ENCODE data around the gene MUC22.

The MUC22 gene

DNA sequence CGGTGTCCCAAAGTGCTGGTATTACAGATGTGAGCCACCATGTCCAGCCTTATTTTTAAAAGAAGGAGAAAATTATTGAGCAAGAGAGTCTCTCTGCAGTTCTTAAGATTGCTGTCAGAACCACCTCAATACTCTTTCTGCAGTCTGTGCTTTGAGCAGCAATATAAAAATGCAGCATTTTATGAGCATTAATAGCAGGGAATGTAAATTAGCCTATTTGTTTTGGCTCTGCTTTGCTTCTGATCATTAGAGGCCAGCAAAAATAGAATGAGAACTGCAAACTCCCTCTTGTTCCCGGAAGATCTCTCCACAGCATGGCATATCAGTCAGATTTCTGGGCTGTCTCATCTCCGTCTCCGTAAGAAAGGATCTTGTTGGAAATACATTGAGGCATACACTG is 66.3 kb downstream of the MUC22 start:
- no peak for DNase-seq (ENCODE audit: low read depth, low spot score)

DNA sequence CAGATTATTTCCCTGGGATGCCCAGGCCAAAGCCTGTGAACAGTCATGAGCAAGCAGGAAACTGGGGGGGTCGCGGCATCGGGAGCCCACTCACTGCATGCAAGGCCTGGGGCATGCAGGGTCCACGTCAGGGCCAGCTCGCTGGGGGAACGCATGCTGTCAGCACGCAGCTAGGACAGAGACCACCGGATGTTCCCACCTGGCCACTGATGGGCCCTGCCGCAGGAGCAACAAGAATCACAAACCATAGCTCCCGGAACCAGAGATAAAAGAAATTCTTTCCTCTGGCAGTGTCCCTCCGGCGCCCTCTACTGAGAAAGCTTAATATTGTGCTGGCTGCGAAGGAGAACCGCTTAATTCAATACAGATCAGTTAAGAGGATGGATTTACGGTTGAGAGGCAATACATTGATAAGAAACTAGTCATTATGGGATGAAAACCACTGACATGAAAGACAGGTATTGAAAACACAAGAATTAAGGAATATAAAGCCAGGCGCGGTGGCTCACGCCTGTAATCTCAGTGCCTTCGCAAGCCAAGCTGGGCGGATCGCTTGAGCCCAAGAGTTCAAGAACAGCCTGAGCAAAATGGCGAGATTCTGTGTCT is 69.5 kb downstream of the MUC22 start:
- DNase-seq (ENCODE audit: low read depth, low spot score) = no peak

DNA sequence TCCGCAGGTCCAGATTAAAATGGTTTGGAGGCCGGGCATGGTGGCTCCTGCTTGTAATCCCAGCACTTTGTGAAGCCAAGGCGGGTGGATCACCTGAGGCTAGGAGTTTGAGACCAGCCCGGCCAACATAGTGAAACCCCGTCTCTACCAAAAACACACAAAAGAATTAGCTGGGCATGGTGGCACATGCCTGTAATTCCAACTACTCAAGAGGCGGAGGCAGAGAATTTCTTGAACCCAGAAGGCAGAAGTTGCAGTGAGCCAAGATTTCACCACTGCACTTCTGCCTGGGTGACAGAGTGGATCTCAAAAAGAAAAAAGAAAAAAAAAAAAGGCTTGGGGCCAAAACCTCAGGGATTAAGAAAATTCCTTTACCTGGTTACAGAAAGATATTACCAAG is 71.6 kb downstream of the MUC22 start:
- DNase-seq (ENCODE audit: low read depth, low spot score) = no peak

DNA sequence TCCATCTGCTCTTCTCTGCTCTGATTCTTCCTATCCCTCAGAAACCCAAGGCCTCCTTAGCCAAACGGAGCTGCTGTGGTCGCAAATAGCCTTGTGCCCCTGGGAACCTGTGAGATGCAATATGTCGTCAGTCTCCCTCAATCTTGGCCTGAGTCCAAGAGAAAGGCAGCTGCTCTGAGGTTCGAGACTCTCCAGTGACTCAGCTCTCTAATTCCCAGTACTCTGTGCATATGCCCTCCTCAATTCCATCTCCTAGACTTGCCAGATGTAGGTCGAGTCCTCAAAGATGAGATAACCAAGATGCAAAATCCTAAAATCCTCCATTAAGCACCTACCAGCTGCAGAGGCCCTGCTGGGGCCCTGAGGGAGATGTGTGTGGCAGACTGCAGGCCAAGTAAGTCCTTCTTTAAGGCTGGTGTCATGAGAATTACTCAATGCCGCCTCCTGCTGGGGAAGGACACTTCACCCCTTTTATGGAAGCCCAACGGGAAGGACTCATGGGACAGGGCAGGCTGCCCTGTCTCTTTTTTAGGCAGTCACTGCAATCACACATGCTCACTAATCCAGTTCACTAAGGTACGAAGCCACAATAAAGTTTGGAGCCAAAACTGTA is 73.6 kb downstream of the MUC22 start:
- DNase-seq (ENCODE audit: low read depth, low spot score) = no peak

Measured in smooth muscle cell of the brain vasculature (primary cell).